SK-N-SH (cell line): ENCODE results near the gene DYNLRB1. TPM values are rescaled to one million over a fixed set of nuclear protein-coding genes. Genes with fewer than 3 reads are reported as not detected.
A peak's percentile ranks its signal among the peaks of the same experiment; 100 is the strongest.

Experiments
- CTCF ChIA-PET: fragments of 300-600, 350-600 bp; formaldehyde crosslinking; extraction: SDS; loops from one replicate; lab custom pipeline; 2021; lab: Yijun Ruan, JAX
- POLR2A ChIA-PET: fragments of 350-600 bp; sonication (Branson Sonifier 250); formaldehyde crosslinking; extraction: SDS; loops from one replicate; lab custom pipeline; 2020; ENCODE audit warnings: antibody characterized with exemption, inconsistent platforms; lab: Yijun Ruan, JAX
- DNase-seq: peaks from one replicate; pipeline ENCODE4 v3.0.0; 2012
- H2AFZ ChIP-seq: fragments of 200-600 bp; sonication (generic); 2 replicates; pipeline ENCODE4 v1.8.1; 2016; ENCODE audit warnings: antibody characterized with exemption, mild to moderate bottlenecking, low read depth
- H3F3A ChIP-seq: fragments of 200-600 bp; sonication (generic); replicated peaks from 2 replicates; pipeline ENCODE3; 2016; ENCODE audit warnings: antibody characterized with exemption, mild to moderate bottlenecking; ENCODE audit not compliant: insufficient read depth
- H3K27ac ChIP-seq, 2 experiments: fragments of 200-500 bp in 1 of 2; fragments of 200-600 bp in 1 of 2; sonication (Bioruptor generic) in 1 of 2; sonication (generic), shearing (Covaris generic) in 1 of 2; 2 replicates each; pipeline versions ENCODE4 v1.5.1 to v1.6.1; 2014 to 2016; ENCODE audit warnings: low read depth in 2 of 2, inconsistent platforms in 1 of 2, low read length in 1 of 2, mild to moderate bottlenecking in 1 of 2, mixed read lengths in 1 of 2
- H3K27me3 ChIP-seq: fragments of 200-600 bp; sonication (generic), shearing (Covaris generic); 2 replicates; pipeline ENCODE4 v1.6.1; 2016; ENCODE audit warnings: mixed run types; ENCODE audit not compliant: insufficient read depth
- H3K36me3 ChIP-seq, 2 experiments: fragments of 200-500 bp in 1 of 2; fragments of 200-600 bp in 1 of 2; sonication (Bioruptor generic) in 1 of 2; sonication (generic) in 1 of 2; replicated peaks in 1 of 2; 2 replicates each; pipeline versions ENCODE3 to v1.5.1; 2014 to 2016; ENCODE audit warnings: low read length in 1 of 2, mild to moderate bottlenecking in 1 of 2; ENCODE audit not compliant: insufficient read depth in 2 of 2, control insufficient read depth in 1 of 2
- H3K4me1 ChIP-seq, 2 experiments: fragments of 200-500 bp in 1 of 2; fragments of 200-600 bp in 1 of 2; sonication (Bioruptor generic) in 1 of 2; sonication (generic), shearing (Covaris generic) in 1 of 2; 2 replicates each; pipeline versions ENCODE4 v1.5.1 to v1.6.1; 2014 to 2016; ENCODE audit warnings: low read depth in 1 of 2, low read length in 1 of 2, mixed run types in 1 of 2; ENCODE audit not compliant: insufficient read depth in 2 of 2, control insufficient read depth in 1 of 2
- H3K4me2 ChIP-seq: fragments of 200-600 bp; sonication (generic), shearing (Covaris generic); 2 replicates; pipeline ENCODE4 v1.6.1; 2017; ENCODE audit warnings: mixed run types
- H3K4me3 ChIP-seq, 2 experiments: fragments of 200-500 bp in 1 of 2; fragments of 200-600 bp in 1 of 2; sonication (Bioruptor generic) in 1 of 2; sonication (generic), shearing (Covaris generic) in 1 of 2; 2 replicates each; pipeline versions ENCODE4 v1.5.1 to v1.8.1; 2014 to 2016; ENCODE audit warnings: low read depth in 2 of 2, inconsistent platforms in 1 of 2, low read length in 1 of 2, mild to moderate bottlenecking in 1 of 2, mixed read lengths in 1 of 2, moderate library complexity in 1 of 2
- H3K79me2 ChIP-seq: fragments of 200-600 bp; sonication (generic); 2 replicates; pipeline ENCODE4 v1.8.1; 2017; ENCODE audit warnings: mild to moderate bottlenecking; ENCODE audit not compliant: insufficient read depth
- H3K9ac ChIP-seq: fragments of 200-600 bp; sonication (generic); 2 replicates; pipeline ENCODE4 v1.6.1; 2017; ENCODE audit warnings: mixed run types
- H3K9me2 ChIP-seq: fragments of 200-600 bp; sonication (generic); 2 replicates; pipeline ENCODE4 v1.6.1; 2017; ENCODE audit warnings: mixed run types
- H3K9me3 ChIP-seq: fragments of 200-600 bp; sonication (generic); 2 replicates; pipeline ENCODE4 v1.6.1; 2017; ENCODE audit warnings: mixed run types, mild to moderate bottlenecking, moderate library complexity
- H4K20me1 ChIP-seq: fragments of 200-600 bp; sonication (generic); 2 replicates; pipeline ENCODE4 v1.6.1; 2017; ENCODE audit warnings: mild to moderate bottlenecking, mixed run types; ENCODE audit not compliant: insufficient read depth
- CHD2 ChIP-seq: fragments of 150-350 bp; IDR thresholded peaks from 2 replicates; pipeline ENCODE4 v1.6.1; 2018; ENCODE audit warnings: low read length; ENCODE audit not compliant: partially characterized antibody
- FOSL2 ChIP-seq: IDR thresholded peaks from 2 replicates; pipeline ENCODE4 v1.4.0; 2012; ENCODE audit warnings: low read depth, mild to moderate bottlenecking, moderate library complexity, borderline replicate concordance
- FOXJ3 ChIP-seq: sonication (generic); formaldehyde crosslinking; IDR thresholded peaks from 2 replicates; pipeline ENCODE4 v1.5.1; 2020; ENCODE audit warnings: mild to moderate bottlenecking, missing genetic modification reagents
- GABPA ChIP-seq: IDR thresholded peaks from 2 replicates; pipeline ENCODE4 v1.4.0; 2012; ENCODE audit warnings: low read depth, mild to moderate bottlenecking
- IRF3 ChIP-seq: fragments of 150-350 bp; IDR thresholded peaks from 2 replicates; pipeline ENCODE4 v1.6.1; 2016; ENCODE audit warnings: mild to moderate bottlenecking, low read depth, low read length
- JUND ChIP-seq: IDR thresholded peaks from 2 replicates; pipeline ENCODE4 v1.4.0; 2012
- MXI1 ChIP-seq: IDR thresholded peaks from 2 replicates; pipeline ENCODE4 v1.6.1; 2012; ENCODE audit warnings: mild to moderate bottlenecking, low read depth, low read length, improper control_type of control experiment
- POLR2AphosphoS5 ChIP-seq: IDR thresholded peaks from 2 replicates; pipeline ENCODE4 v1.6.1; 2012; ENCODE audit warnings: low read depth, low read length
- RCOR1 ChIP-seq: fragments of 150-350 bp; IDR thresholded peaks from 2 replicates; pipeline ENCODE4 v1.6.1; 2017; ENCODE audit warnings: antibody characterized with exemption, low read length
- RFX5 ChIP-seq: IDR thresholded peaks from 2 replicates; pipeline ENCODE4 v1.6.1; 2012; ENCODE audit warnings: mild to moderate bottlenecking, improper control_type of control experiment, low read length
- TAF1 ChIP-seq: IDR thresholded peaks from 2 replicates; pipeline ENCODE4 v1.6.1; 2012; ENCODE audit warnings: low read depth, mild to moderate bottlenecking, low read length, moderate library complexity, borderline replicate concordance
- USF1 ChIP-seq: IDR thresholded peaks from 2 replicates; pipeline ENCODE4 v1.4.0; 2012; ENCODE audit warnings: low read depth, borderline replicate concordance
- ZBTB33 ChIP-seq: IDR thresholded peaks from 2 replicates; pipeline ENCODE4 v1.4.0; 2012; ENCODE audit warnings: low read depth, borderline replicate concordance
- WGBS: methylation state at CpG from one replicate; pipeline ENCODE4 v1.1.6; 2017; ENCODE audit warnings: low lambda C conversion rate; 5-methylcytosine and 5-hydroxymethylcytosine counted together
- polyA plus RNA-seq, 3 experiments: library from polyadenylated mRNA; depleted of rRNA; stranded (reverse); fragments of >200 nt; gene quantifications; 2 replicates each; pipeline ENCODE4 v1.2.3, GENCODE V29; 2012

Gene DYNLRB1
- polyA plus RNA-seq, 1 of the 3 experiments (the other 2 are of a cell fraction), result 402 TPM

GRCh38 chr20:34570859-34571306 is 54.7 kb downstream of the DYNLRB1 start:
- no peaks in the 10 kb centered on the region for H3K4me1 ChIP-seq
- H3K4me2 ChIP-seq, result no peak overlapping the region
- CTCF ChIA-PET, result interaction anchor here (0.6 to 1.4 kb wide), 2 partner anchors 10 to 529 kb away, joined by 3 to 4 read pairs; no protein-coding TSS in a partner anchor
- H3K4me3 ChIP-seq, result no peak overlapping the region
- peak overlapping the region in 1 of 2 experiments; percentile 12; a peak in 1 of 4 replicates for H3K27ac ChIP-seq
- 75% methylated on average over 3 of the region's 3 CpGs for WGBS
- peaks cover 0 to 12% of the 10 kb centered on the region in 2 experiments for H3K36me3 ChIP-seq
- peaks cover 3% of the 10 kb centered on the region for H3F3A ChIP-seq
- H4K20me1 ChIP-seq, result no peaks in the 10 kb centered on the region
- H3K9me2 ChIP-seq, result no peaks in the 10 kb centered on the region
- TF ChIP-seq GABPA (no peak), FOXJ3 (CRISPR knock-in tag) (no peak), IRF3 (no peak)
- H2AFZ ChIP-seq, result no peak overlapping the region
- H3K9me3 ChIP-seq, result no peaks in the 10 kb centered on the region
- no peaks in the 10 kb centered on the region for H3K27me3 ChIP-seq
- POLR2A ChIA-PET, result no interaction called here
- no peaks in the 10 kb centered on the region for H3K79me2 ChIP-seq
- H3K9ac ChIP-seq, result no peak overlapping the region
- DNase-seq, result no peak

GRCh38 chr20:34571753-34572152 is 55.5 kb downstream of the DYNLRB1 start:
- WGBS, result 87% methylated on average over 4 of the region's 5 CpGs
- no peaks in the 10 kb centered on the region for H3K79me2 ChIP-seq
- CTCF ChIA-PET, result interaction anchor here (1.4 kb wide), 1 partner anchor 9 kb away, joined by 4 read pairs; no protein-coding TSS in a partner anchor
- H2AFZ ChIP-seq, result no peak overlapping the region
- peaks cover 3% of the 10 kb centered on the region for H3F3A ChIP-seq
- H3K27me3 ChIP-seq, result no peaks in the 10 kb centered on the region
- H3K4me3 ChIP-seq, result no peak overlapping the region
- H3K9me3 ChIP-seq, result no peaks in the 10 kb centered on the region
- TF ChIP-seq POLR2AphosphoS5, result no peak
- no peak for TF ChIP-seq USF1
- no peak for TF ChIP-seq JUND
- no peak for TF ChIP-seq TAF1
- TF ChIP-seq, all 33 proteins: peak for 0
- H3K9ac ChIP-seq, result no peak overlapping the region
- H3K9me2 ChIP-seq, result no peaks in the 10 kb centered on the region
- POLR2A ChIA-PET, result no interaction called here
- no peaks in the 10 kb centered on the region for H4K20me1 ChIP-seq
- no peak for DNase-seq
- no peak overlapping the region for H3K4me2 ChIP-seq
- peaks cover 0 to 12% of the 10 kb centered on the region in 2 experiments for H3K36me3 ChIP-seq
- no peak overlapping the region for H3K27ac ChIP-seq
- no peaks in the 10 kb centered on the region for H3K4me1 ChIP-seq

GRCh38 chr20:34573541-34574300 is 57.5 kb downstream of the DYNLRB1 start:
- H3K79me2 ChIP-seq, result no peaks in the 10 kb centered on the region
- no peak overlapping the region for H3K4me2 ChIP-seq
- POLR2A ChIA-PET, result interaction anchor here (0.6 kb wide), 1 partner anchor 15 kb away, joined by 3 read pairs; the partner anchor contains the start of gene MAP1LC3A
- H3K9me2 ChIP-seq, result no peaks in the 10 kb centered on the region
- no peaks in the 10 kb centered on the region for H3K27me3 ChIP-seq
- no peak overlapping the region for H2AFZ ChIP-seq
- no peaks in the 10 kb centered on the region for H3K4me1 ChIP-seq
- no peak overlapping the region for H3K27ac ChIP-seq
- no peak for DNase-seq
- no peak overlapping the region for H3K4me3 ChIP-seq
- H3F3A ChIP-seq, result peaks cover 3% of the 10 kb centered on the region
- H4K20me1 ChIP-seq, result no peaks in the 10 kb centered on the region
- no peaks in the 10 kb centered on the region for H3K9me3 ChIP-seq
- 95% methylated on average over 7 of the region's 7 CpGs for WGBS
- peaks cover 0 to 12% of the 10 kb centered on the region in 2 experiments for H3K36me3 ChIP-seq
- no peak overlapping the region for H3K9ac ChIP-seq
- TF ChIP-seq RFX5 (no peak), FOSL2 (no peak), CHD2 (no peak), ZBTB33 (no peak), TAF1 (no peak), RCOR1 (no peak), USF1 (no peak), IRF3 (no peak), MXI1 (no peak)
- TF ChIP-seq, all 33 proteins: peak for 0
- CTCF ChIA-PET, result interaction anchor here (0.6 kb wide), 1 partner anchor 70 kb away, joined by 3 read pairs; no protein-coding TSS in a partner anchor
